Measurements from ENCODE around the gene TGIF2. TPM values are rescaled to one million over a fixed set of nuclear protein-coding genes. Genes with fewer than 3 reads are reported as not detected.
A peak's percentile ranks its signal among the peaks of the same experiment; 100 is the strongest.

TGIF2 gene
- total and polyA plus RNA-seq, 9 of the 15 experiments (the other 6 are each of a cell fraction or from before 2014, with no cell fraction given): 6.8 to 27.8 (median 15.7) TPM

DNA sequence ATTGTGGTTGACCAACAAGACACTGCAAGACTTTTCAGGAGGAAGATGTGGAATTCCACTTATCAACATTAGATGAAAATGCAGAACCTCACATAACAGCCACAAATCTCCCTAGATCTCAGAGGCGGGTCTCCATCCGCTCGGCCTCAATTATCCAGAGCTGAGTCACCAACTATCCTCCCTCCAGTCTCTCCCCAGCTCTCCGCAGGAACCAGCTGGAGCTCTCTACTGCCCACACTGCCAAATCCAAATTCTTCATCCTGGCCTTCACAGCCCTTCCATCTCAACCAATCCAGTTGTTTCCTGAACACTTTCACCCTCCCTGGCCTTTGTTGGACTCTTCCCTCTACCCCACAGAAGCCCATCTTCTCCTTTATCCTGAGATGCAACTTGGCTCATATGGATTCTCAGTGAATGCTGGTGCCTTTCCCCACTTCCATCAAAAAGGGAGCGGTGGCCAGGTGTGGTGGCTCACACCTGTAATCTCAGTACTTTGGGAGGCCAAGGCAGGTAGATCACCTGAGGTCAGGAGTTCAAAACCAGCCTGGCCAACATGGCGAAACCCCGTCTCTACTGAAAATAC lies 3.5 kb upstream of the TGIF2 start (continued):
- TF ChIP-seq, protein P1, sequence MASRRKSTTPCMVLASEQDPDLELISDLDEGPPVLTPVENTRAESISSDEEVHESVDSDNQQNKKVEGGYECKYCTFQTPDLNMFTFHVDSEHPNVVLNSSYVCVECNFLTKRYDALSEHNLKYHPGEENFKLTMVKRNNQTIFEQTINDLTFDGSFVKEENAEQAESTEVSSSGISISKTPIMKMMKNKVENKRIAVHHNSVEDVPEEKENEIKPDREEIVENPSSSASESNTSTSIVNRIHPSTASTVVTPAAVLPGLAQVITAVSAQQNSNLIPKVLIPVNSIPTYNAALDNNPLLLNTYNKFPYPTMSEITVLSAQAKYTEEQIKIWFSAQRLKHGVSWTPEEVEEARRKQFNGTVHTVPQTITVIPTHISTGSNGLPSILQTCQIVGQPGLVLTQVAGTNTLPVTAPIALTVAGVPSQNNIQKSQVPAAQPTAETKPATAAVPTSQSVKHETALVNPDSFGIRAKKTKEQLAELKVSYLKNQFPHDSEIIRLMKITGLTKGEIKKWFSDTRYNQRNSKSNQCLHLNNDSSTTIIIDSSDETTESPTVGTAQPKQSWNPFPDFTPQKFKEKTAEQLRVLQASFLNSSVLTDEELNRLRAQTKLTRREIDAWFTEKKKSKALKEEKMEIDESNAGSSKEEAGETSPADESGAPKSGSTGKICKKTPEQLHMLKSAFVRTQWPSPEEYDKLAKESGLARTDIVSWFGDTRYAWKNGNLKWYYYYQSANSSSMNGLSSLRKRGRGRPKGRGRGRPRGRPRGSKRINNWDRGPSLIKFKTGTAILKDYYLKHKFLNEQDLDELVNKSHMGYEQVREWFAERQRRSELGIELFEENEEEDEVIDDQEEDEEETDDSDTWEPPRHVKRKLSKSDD (conservative IDR thresholded peaks at IDR 0.05; ENCODE audit: low read length): no peak
- TF ChIP-seq PURB (CRISPR knock-in tag; IDR thresholded peaks at IDR 0.05; ENCODE audit: low read depth): no peak
- no peak for TF ChIP-seq ZBTB5 (IDR thresholded peaks at IDR 0.05)
- no peak for TF ChIP-seq TAL1 (IDR thresholded peaks at IDR 0.05)
- no peak for TF ChIP-seq PYGO2 (tag; IDR thresholded peaks at IDR 0.05)
- no peak for TF ChIP-seq TCF7L2 (IDR thresholded peaks at IDR 0.05; ENCODE audit: low read depth, low read length)
- TF ChIP-seq HDAC8 (tag; IDR thresholded peaks at IDR 0.05): no peak
- TF ChIP-seq ETV1 (tag; conservative IDR thresholded peaks at IDR 0.05; ENCODE audit: low read depth): peak; percentile 57; the same call in 1 of the 2 replicates
- no peak for TF ChIP-seq TEAD2 (tag; IDR thresholded peaks at IDR 0.05)
- TF ChIP-seq PRPF4 (IDR thresholded peaks at IDR 0.05; ENCODE audit: insufficient read depth, low read depth, low read length, poor library complexity, severe bottlenecking): no peak
- TF ChIP-seq, protein P2, sequence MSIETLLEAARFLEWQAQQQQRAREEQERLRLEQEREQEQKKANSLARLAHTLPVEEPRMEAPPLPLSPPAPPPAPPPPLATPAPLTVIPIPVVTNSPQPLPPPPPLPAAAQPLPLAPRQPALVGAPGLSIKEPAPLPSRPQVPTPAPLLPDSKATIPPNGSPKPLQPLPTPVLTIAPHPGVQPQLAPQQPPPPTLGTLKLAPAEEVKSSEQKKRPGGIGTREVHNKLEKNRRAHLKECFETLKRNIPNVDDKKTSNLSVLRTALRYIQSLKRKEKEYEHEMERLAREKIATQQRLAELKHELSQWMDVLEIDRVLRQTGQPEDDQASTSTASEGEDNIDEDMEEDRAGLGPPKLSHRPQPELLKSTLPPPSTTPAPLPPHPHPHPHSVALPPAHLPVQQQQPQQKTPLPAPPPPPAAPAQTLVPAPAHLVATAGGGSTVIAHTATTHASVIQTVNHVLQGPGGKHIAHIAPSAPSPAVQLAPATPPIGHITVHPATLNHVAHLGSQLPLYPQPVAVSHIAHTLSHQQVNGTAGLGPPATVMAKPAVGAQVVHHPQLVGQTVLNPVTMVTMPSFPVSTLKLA (conservative IDR thresholded peaks at IDR 0.05): no peak
- no peak for TF ChIP-seq ETV6 (IDR thresholded peaks at IDR 0.05; ENCODE audit: borderline replicate concordance in 1 of 2, low read depth in 2 of 2, low read length in 1 of 2)
- no peak for TF ChIP-seq ETV6 (CRISPR knock-in tag; IDR thresholded peaks at IDR 0.05; ENCODE audit: borderline replicate concordance)
- no peak for TF ChIP-seq ZFPM2 (CRISPR knock-in tag; IDR thresholded peaks at IDR 0.05)
- no peak for TF ChIP-seq GTF2E2 (tag; IDR thresholded peaks at IDR 0.05)
- no peak for TF ChIP-seq RBM39 (optimal IDR thresholded peaks at IDR 0.05; ENCODE audit: low read depth, low read length)
- no peak for TF ChIP-seq MBD1 (CRISPR knock-in tag; IDR thresholded peaks at IDR 0.05)
- no peak for TF ChIP-seq CCAR2 (IDR thresholded peaks at IDR 0.05; ENCODE audit: low read depth, low read length)
- 0 out of 2 replicates have a peak, but pooled peaks have one; percentile 39 for TF ChIP-seq ETV5 (CRISPR knock-in tag; IDR thresholded peaks at IDR 0.05; ENCODE audit: low read depth)

Data from K562 (cell line).